Stimulated activated naive CD4-positive, alpha-beta T cell (primary cell): ENCODE results near the gene ZSCAN20.

Experiments
- DNase-seq, 6 experiments: peaks; one replicate each; lab custom pipeline; 2025; lab: John Stamatoyannopoulos, UW

ZSCAN20 gene

DNA sequence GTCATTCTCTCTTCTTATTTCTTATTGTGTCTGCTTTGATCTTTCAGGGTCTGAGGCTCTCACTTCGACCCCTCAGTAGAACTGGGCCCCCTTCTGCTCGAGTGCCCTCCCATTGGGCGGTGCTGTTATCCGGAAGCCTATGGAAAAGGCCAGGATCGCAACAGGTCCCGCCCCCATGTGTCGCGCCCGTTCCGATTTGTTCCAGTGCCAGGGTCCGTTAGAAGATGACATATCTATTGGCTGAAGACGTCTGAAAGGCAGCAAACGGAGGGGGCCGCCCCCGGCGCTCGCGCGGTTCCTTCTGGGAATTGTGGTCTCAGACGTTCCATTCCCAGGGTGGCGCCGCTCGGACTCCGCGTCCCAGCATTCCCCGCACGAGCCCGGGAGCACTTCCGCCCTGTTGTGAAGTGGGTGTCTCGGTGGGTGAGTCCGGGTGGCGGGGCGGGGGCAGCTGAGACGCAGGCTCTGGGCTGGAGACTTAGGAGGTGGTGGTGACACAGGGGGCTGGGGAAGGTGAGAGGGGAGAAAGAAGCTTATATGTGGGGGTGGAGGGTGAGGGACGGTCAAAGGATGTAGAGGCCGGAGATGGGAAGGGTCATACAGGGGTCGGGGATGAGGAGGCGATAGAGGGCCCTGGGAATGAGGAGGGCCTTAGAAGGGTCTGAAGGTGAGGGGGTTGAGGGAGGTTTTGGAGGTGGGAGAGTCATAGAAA is at the start of gene ZSCAN20:
Gene ZSCAN20 (plus strand): TSS at position 377 of the 712 bp plus-strand sequence. CDS start 6,644 bp downstream, outside the sequence.
- DNase-seq = peak; percentile 62 to 80 (median 76)

DNA sequence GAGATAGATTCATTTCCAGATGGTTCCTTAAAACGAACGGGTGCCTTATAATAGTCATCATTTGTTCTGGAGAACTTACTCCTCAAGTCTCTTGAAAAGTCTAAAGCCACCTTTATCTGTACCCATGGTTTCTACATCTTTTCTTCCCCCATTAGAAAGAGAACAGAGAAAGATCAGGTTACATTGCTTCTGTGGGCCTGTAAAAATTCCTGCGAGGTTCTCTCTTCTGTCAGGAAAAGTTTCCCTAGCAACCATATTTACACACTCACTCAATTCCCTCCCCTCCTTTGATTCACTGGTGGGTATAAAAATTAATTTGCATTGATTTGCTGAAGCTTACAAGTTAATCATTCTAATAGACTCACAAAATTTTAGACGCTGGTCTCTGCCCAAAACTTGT is 48.2 kb upstream of the ZSCAN20 start:
- DNase-seq = no peak

DNA sequence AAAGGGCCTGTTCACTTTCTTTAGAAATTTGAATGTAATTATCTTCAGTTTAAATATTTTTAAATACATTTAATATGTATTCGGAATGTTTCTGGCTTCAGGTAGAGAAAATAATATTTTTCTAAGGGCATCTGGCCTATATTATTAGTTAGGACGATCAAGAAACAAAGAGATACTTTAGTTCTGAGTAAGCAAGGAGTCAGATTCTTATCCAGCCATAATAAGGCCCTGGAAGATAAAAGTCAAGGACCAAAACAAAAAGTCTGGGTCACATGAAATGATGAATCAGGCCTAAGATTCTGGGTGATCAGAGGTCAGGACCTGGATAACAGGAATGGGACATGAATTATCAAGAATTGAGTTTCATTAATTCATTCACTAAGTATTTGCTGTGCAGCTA is 47.8 kb upstream of the ZSCAN20 start:
- DNase-seq = no peak

DNA sequence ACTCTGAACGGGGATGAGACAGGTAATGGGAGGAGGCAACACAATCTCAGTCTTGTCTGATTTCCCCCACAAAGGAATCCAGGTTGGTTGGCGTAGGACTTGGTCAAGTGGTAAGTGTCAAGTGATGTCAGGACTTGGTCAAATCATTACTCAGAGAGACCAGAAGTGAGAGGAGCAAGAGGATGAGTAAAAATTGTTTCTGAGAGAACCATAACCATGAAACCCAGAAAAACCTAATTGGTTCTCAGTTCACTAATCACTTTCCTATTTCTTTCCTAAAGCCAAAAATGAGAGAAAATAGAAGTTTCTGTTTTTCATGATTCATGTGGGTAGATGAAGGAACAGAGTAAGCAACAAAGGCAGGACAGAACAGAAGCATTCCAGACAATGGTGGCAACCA is 46.5 kb upstream of the ZSCAN20 start:
- no peak for DNase-seq

GRCh38 chr1:33426916-33427315 is 45.5 kb upstream of the ZSCAN20 start:
- no peak for DNase-seq

DNA sequence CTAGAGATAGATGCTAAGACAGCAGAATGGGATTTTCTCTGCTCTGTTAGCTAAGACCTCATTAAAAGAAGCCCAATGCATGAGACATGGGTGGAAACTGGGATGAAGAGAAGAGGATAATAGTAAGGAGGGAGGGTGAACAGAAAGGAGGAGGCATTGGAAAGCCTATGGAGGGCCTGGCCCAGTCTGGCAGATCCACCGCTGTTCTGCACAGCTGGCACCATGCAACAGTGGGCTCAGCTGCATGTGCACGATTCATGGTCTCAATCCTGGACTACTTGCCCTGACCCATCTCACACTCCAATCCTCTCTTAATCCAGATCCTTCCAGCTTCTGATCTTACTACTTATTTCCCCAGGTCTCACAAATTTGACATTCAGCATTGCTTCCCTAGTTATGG is 43.8 kb upstream of the ZSCAN20 start:
- no peak for DNase-seq

GRCh38 chr1:33429332-33429731 is 43.1 kb upstream of the ZSCAN20 start:
- DNase-seq = no peak

GRCh38 chr1:33429856-33430691 is 42.4 kb upstream of the ZSCAN20 start:
- DNase-seq = peak in 2 of 6 experiments; percentile 5 to 35

DNA sequence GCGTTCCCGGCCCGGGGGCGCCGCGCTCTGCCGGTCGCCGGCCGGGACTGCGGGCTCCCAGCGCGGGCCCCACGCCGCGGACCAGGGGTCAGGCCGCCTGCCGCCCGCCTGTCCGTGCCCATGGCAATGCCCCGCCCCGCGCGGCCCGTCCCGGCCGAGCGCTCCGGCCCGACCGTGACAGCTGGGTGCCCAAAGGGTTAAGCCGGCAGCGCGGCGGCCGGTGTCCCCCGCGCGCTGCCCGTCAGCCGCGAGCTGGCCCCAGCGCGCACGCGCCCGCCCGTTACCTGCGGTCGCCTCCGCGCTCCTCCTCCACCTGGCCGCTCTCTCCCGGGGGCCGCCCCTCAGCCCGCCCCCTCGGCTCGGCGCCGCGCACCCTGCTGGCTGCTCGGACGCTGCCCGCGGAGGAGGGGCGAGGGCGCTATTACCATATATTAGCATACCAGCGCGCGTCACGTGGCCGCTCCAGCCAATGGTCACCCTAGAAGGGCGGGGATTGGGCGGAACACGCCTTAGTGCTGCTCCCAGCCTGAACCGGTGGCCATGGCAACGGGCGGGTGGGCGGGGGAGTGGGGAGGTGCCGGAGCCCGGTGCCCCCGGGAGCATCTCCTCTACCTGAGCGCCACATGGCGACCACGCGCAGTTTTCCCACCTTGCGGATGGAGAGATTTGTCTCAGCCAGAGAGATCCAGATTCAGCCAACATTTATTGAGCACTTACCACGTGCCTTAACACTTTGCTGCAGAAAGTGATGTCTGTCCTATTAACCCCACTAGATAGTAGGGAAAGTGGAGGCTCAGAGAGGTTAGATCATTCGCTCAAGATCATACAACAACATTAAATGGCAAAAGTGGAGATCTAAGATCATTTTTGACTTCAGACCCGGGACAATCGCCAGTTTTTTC is 41.5 kb upstream of the ZSCAN20 start, which contains the start of gene PHC2:
Gene PHC2 (minus strand): TSS at position 404 of the 902 bp plus-strand sequence. CDS start 55,556 bp downstream, outside the sequence.
- peak; percentile 77 to 90 (median 84) for DNase-seq

DNA sequence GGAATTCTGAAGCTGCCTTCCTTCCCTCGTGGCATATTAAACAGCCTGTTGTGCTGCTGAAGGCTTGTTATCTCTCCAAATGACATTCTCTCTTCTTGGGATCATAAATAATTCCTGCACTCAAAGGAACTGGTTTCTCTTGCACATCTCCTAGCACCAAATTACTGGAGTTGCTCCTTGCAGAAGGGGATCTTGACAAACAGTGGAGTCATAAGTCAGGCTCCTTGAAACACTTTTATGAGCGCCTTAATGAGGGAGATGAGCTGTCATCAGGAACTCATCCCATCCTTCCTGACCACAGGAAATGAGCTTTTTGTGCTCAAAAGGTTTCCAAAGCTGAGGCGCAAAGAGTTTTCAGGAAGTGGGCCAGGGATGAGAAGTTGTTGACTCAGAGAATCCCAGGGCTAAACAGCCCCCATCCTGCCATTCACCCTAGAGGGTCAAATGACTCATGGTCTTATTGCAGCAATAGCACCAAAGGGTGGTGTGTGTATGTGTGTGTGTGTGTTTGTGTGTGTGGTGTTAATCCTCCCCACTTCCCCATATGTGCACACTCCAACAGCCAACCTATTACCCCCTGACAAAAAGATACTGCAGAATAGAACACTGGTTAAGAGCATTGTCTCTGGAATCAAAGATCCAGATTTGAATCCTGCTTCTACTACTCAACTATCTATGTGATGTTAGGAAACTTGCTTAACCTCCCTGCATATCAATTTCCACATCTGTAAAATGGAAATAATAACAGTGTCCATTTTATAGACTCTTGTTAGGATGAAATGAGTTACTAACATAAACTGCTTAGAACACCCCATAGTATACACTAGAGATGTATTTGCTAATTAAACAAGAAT is 38.7 kb upstream of the ZSCAN20 start:
- no peak for DNase-seq

DNA sequence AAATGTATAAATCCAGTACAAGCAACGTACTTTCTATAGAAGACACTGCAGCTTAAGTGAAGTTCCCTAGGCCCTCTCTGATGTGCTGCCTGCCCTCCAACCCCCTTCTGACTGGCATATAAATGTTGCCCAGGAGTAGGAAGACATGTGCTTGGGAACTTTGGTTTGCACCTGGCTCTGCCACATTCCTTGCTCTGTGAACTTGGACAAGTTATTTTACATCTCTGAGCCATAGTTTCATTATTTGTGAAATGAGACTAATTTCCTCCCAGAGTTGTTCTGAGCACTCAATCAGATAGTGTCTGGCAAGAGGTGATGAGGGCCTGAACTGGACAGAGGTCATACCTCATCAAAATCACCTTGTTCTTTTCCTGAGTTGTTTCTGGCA is 38.1 kb upstream of the ZSCAN20 start:
- no peak for DNase-seq

DNA sequence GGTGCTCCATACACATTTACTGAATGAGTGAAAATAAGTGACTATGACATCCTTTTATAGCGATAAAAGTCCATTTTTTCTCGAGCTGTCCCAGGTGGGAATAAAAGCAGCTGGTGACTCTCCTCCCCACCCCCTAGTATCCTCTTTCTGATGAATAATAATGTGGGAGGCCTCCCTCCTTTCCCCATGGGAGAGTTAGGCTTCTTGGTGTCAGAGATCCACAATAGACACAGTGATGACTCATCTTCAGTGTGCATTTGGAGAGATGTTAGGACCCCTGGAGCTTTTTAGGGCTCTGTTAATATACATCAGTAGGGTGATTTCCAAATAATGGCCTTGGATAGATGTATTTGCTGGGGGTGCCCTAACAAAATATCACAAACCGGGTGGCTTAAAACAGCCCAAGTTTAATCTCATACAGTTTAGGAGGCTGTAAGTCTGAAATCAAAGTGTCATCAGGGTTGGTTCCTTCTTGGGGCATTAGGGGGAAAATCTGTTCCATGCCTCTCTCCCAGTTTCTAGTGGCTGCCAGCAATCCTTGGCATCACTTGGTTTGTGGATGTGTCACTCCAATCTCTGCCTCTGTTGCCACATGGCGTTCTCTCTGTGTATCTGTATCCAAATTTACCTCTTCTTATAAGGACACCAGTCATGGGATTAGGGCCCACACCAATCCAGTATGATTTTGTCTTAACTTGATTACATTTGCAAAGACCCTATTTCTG is 37.2 kb upstream of the ZSCAN20 start:
- no peak for DNase-seq

GRCh38 chr1:33436557-33437285 is 35.7 kb upstream of the ZSCAN20 start:
- DNase-seq = no peak

DNA sequence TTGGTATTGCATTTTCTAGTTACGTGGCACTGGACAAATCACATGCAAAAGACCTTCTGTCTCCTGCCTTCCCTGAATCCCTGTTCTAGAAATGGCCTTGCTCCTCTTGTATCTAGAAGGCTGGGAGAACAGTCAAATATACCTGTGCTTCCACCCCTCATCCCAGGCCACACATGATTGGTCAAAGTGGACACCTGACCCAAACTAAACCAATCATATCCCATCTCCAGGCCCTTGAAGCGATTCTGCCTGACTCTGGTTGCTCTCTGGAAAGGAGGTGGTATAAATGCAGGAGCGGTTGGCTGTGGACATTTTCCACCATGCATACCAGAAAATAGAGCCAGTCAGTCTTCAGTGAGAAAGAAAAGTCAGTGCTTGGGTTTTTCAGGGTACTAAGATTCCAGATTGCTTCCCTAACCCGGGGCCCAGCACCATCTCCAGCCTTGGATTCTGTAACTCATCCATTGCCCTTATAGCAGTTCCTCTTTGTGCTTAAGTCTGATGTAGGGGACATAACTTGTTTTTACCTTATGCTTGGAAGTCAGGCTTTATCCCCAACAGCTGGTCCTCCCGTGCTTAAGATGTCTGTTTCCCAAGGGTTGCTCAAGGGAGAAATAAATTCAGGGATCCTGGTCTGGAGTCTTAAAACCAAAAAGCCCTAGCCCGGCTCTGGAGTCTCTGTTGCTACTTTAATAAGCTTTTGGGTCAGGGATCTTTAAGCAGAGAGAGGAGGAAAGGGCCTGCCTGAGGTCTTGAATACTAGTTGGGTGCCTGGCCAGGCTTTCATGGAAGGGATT is 33.9 kb upstream of the ZSCAN20 start:
- DNase-seq = no peak

DNA sequence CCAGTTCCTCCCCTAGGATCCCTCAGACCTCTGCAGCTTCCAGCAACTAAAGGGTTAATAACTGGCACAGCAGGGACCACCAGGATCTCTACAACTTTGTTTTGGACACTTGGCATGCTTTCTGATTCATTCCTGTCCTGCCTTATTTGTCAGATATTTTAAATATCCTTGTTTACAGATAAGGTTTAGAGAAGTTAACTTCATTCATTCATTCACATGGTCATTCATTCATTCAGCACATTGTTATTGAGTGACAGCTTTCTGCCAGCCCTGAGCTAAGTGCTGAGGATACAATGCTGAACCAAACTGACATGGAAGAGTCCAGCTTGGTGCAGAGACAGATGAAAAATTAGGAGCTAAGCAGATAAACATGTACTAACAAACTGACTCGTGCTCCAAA is 32.8 kb upstream of the ZSCAN20 start:
- DNase-seq = no peak

- no peak for DNase-seq
These were observed 31.2 kb upstream of the ZSCAN20 start for GRCh38 chr1:33441088-33441745.

GRCh38 chr1:33442141-33442540 is 30.3 kb upstream of the ZSCAN20 start:
- DNase-seq = no peak

- no peak for DNase-seq
These were observed 29.3 kb upstream of the ZSCAN20 start for GRCh38 chr1:33443080-33443704.
